ENCODE measurements around the gene BOK. TPM values are rescaled to one million over a fixed set of nuclear protein-coding genes. Genes with fewer than 3 reads are reported as not detected.

The BOK gene
- total and polyA plus RNA-seq, 2 of the 13 experiments (the other 11 are each of a cell fraction or from before 2014, with no cell fraction given) = 35.5 to 39.2 TPM

GRCh38 chr2:241532733-241533601, 25.6 kb upstream of the BOK start (continued):
- TF ChIP-seq MATR3 (CRISPR knock-in tag; IDR thresholded peaks at IDR 0.05) (no peak), ARID4A (CRISPR knock-in tag; IDR thresholded peaks at IDR 0.05; ENCODE audit: borderline replicate concordance) (peak; percentile 13; the same call in 1 of the 2 replicates), CCDC6 (CRISPR knock-in tag; IDR thresholded peaks at IDR 0.05) (no peak), ZBTB10 (CRISPR knock-in tag; IDR thresholded peaks at IDR 0.05; ENCODE audit: borderline replicate concordance) (no peak), RARA (CRISPR knock-in tag; IDR thresholded peaks at IDR 0.05) (0 out of 2 replicates have a peak, but pooled peaks have one; percentile 19), CC2D1A (CRISPR knock-in tag; IDR thresholded peaks at IDR 0.05) (no peak), FOXC1 (CRISPR knock-in tag; IDR thresholded peaks at IDR 0.05; ENCODE audit: borderline replicate concordance) (peak; percentile 71; the same call in 1 of the 2 replicates), ZFY (CRISPR knock-in tag; IDR thresholded peaks at IDR 0.05) (peak; percentile 78), FOXO4 (CRISPR knock-in tag; conservative IDR thresholded peaks at IDR 0.05) (no peak), ARHGAP35 (CRISPR knock-in tag; IDR thresholded peaks at IDR 0.05; ENCODE audit: borderline replicate concordance) (peak; percentile 46; the same call in 1 of the 2 replicates), ARID5B (CRISPR knock-in tag; IDR thresholded peaks at IDR 0.05) (0 out of 2 replicates have a peak, but pooled peaks have one; percentile 11), ZNF775 (CRISPR knock-in tag; IDR thresholded peaks at IDR 0.05; ENCODE audit: borderline replicate concordance) (no peak), MTA3 (CRISPR knock-in tag; IDR thresholded peaks at IDR 0.05) (no peak), ZNF776 (CRISPR knock-in tag; IDR thresholded peaks at IDR 0.05) (no peak; the same call in 1 of the 2 replicates), NFATC3 (CRISPR knock-in tag; IDR thresholded peaks at IDR 0.05) (no peak)
